Measurements from ENCODE around the gene ATP6V0A4.

ATP6V0A4 gene

DNA sequence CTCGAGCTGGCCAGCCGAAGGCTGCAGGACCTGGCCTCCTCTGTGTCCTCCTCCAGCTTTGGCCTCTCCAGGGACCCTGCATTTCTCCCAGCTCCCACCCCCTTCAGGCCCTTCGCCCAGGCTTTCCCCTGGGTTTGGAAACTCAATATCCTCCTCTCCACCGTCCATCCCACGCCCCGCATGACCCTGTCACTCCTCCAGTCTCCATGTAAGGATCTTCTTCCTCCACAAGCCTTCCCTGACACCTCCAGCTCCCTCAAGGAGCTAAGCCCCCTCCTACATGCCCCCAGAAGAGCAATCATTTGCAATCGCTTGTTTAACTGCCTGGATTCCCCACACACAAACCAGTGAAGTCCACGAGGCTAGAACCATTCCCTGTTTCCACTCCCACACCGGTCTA is 24.8 kb downstream of the ATP6V0A4 start:
- H3K4me3 ChIP-seq (ENCODE audit: control insufficient read depth, low read depth, low read length): no peak overlapping the region
- TF ChIP-seq, protein P1, sequence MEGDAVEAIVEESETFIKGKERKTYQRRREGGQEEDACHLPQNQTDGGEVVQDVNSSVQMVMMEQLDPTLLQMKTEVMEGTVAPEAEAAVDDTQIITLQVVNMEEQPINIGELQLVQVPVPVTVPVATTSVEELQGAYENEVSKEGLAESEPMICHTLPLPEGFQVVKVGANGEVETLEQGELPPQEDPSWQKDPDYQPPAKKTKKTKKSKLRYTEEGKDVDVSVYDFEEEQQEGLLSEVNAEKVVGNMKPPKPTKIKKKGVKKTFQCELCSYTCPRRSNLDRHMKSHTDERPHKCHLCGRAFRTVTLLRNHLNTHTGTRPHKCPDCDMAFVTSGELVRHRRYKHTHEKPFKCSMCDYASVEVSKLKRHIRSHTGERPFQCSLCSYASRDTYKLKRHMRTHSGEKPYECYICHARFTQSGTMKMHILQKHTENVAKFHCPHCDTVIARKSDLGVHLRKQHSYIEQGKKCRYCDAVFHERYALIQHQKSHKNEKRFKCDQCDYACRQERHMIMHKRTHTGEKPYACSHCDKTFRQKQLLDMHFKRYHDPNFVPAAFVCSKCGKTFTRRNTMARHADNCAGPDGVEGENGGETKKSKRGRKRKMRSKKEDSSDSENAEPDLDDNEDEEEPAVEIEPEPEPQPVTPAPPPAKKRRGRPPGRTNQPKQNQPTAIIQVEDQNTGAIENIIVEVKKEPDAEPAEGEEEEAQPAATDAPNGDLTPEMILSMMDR (conservative IDR thresholded peaks at IDR 0.05; ENCODE audit: control insufficient read depth, insufficient read depth, low read depth, low read length): no peak
- no peak for DNase-seq (ENCODE audit: low read depth)

DNA sequence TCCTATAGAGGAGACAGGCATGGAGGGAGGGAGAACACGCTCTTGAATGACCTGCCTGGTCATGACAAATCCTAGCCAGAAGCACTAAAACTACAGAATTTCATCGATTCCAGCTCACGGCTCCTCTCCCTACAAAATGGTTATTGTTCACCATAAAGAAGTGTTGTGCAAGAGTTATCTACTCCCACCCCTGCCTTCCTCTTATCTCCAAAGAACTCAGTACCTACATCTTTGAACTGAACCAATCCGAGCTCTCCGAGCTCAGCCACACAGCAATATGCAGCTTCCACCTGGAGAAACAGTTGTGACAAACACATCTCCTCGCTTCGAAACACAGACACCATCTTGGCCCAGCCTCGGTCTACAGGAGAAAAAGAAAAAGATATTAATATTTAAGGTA is 27.1 kb downstream of the ATP6V0A4 start:
- TF ChIP-seq, protein P1 (conservative IDR thresholded peaks at IDR 0.05; ENCODE audit: control insufficient read depth, insufficient read depth, low read depth, low read length): no peak
- DNase-seq (ENCODE audit: low read depth): no peak
- H3K4me3 ChIP-seq (ENCODE audit: control insufficient read depth, low read depth, low read length): no peak overlapping the region

DNA sequence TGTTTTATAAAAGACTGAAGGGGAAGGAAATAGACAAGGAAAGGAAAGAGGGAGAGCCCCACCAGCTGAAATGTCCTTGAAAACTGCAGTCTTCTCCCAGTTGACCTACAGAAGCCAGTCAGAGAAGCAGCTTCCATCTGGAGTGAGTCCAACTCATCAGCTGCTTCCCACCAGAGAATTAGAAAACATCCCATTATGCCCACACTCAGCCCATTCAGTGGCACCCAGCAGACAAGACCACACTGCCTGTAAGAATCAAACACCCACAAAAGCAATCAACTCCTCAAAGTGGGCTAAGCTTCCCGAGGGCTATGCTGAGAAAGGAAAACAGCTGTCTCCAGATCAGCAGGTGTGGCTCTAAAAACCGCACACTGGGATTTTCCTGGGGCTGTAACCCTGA is 29.8 kb downstream of the ATP6V0A4 start:
- TF ChIP-seq, protein P1 (conservative IDR thresholded peaks at IDR 0.05; ENCODE audit: control insufficient read depth, insufficient read depth, low read depth, low read length): no peak
- H3K4me3 ChIP-seq (ENCODE audit: control insufficient read depth, low read depth, low read length): no peak overlapping the region
- no peak for DNase-seq (ENCODE audit: low read depth)

DNA sequence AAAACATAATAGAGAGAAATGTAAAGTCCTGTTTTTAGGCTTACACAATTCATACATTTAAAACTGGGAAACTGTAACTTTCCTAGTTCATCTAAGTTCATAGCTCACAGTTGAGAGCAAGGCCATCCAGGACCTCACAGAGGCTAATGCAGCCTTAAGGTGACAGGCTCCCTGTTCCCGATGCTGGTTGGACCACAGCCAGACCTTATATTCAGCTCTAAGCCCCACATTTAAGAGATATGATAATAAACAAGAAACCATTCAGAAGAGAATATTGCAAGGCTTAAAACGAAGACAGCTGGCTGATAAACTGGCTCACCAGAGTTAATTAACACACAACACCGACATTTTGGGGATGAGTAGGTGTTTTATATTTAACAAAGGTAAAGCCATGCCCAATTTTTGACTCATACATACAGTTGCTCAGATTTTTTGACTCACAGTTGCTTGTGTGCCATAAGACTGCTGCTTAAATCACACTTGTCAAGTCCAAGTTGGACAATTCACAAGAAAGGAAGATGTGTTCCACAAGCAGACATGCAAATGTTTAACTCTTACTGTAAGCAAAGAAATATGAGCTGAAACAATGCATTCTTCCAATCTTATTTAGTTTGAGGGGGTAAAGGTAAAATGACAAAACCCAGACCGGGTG is 41.3 kb downstream of the ATP6V0A4 start:
- DNase-seq (ENCODE audit: low read depth): no peak
- TF ChIP-seq, protein P1 (conservative IDR thresholded peaks at IDR 0.05; ENCODE audit: control insufficient read depth, insufficient read depth, low read depth, low read length): no peak
- H3K4me3 ChIP-seq (ENCODE audit: control insufficient read depth, low read depth, low read length): no peak overlapping the region

DNA sequence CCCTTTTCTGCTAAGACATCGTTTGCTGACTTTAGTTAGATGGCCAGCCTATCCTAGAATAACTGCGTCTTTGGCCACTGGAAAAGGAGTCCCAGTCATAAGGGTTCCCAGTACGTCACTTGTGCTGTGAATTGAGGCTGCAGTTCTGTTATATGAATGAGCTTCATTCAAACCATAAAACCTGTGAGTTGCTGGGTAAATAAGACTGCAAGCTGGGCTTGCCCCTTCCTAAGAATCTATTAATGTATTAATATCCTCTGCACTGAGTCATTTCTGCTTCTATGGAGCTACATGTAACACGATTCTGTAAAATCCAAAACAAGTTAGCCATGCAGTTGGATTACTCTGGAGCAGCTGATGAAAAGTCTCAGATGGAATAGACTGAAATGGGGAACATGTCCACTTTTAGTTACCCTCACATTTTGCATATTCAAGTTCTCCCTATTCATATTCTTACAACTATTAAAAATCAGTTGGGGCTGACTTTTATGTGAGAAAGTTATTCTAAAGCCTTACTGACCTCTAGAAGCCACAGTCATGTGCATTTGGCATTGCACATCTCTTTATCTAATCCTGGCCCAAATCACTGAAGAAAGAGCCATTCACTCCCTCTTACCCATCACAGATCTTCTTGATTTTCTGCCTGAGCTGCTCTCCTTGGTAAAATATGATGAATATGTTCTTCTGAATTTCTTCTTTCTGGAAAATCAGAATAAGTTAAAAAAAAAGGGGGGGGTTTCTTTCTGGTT is 42.0 kb downstream of the ATP6V0A4 start:
- TF ChIP-seq, protein P1 (conservative IDR thresholded peaks at IDR 0.05; ENCODE audit: control insufficient read depth, insufficient read depth, low read depth, low read length): no peak
- no peak for DNase-seq (ENCODE audit: low read depth)
- H3K4me3 ChIP-seq (ENCODE audit: control insufficient read depth, low read depth, low read length): no peak overlapping the region

DNA sequence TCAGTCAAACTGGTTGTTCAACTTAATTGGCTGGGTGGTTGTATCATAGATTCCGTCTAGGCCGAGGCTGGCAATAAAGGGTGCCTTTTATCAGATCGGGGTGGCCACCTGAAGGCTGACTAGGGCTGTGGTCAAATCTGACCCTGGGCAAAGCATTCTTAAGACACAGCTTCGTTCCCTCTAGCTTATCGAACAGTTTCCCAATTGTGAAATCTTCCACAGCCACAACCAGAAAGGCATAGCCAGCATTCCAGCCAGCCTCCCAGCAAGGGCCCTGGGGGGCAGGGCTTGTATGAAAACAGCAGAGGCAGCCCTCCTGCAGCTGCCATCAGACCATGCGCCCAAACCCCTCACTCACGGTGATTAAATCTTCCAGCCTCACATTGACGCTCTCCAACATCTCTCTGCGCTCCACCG is 42.7 kb downstream of the ATP6V0A4 start:
- H3K4me3 ChIP-seq (ENCODE audit: control insufficient read depth, low read depth, low read length): no peak overlapping the region
- DNase-seq (ENCODE audit: low read depth): no peak
- TF ChIP-seq, protein P1 (conservative IDR thresholded peaks at IDR 0.05; ENCODE audit: control insufficient read depth, insufficient read depth, low read depth, low read length): no peak
